HG02763 (cell line): ENCODE data around the gene FRK.
"Not testable (repeated sequence)": the region's sequence is repeated elsewhere in the genome, so short reads cannot be mapped to it uniquely, and the experiment has no call there.

Experiments
- ATAC-seq: cut with Tn5 transposase; IDR thresholded peaks from one replicate; pipeline ENCODE4 v1.9.1; 2021; ENCODE audit warnings: mild to moderate bottlenecking, moderate library complexity; ENCODE audit not compliant: unreplicated experiment

The FRK gene

GRCh38 chr6:116078522-116078921, 17.8 kb upstream of the FRK start:
- no peak for ATAC-seq

GRCh38 chr6:116074732-116075390, 14.2 kb upstream of the FRK start:
- no peak for ATAC-seq

GRCh38 chr6:116073765-116074440, 13.2 kb upstream of the FRK start:
- no peak for ATAC-seq

- ATAC-seq = no peak
Measured at GRCh38 chr6:116072368-116072767, 11.7 kb upstream of the FRK start.

GRCh38 chr6:116070616-116071389, 10.1 kb upstream of the FRK start:
- ATAC-seq = no peak

- ATAC-seq = no peak
Measured at GRCh38 chr6:116070101-116070500, 9.4 kb upstream of the FRK start.

- ATAC-seq = no peak
Measured at GRCh38 chr6:116066789-116067188, 6.1 kb upstream of the FRK start.

GRCh38 chr6:116064666-116065065, 4.0 kb upstream of the FRK start:
- ATAC-seq = no peak

- ATAC-seq = no peak
Measured at GRCh38 chr6:116062496-116062895, 1.8 kb upstream of the FRK start.

- peak; percentile 79 for ATAC-seq
Measured at GRCh38 chr6:116059713-116060571, 749 bp downstream of the FRK start.

GRCh38 chr6:116057766-116058165, 2.9 kb downstream of the FRK start:
- no peak for ATAC-seq

- no peak for ATAC-seq
Measured at GRCh38 chr6:116055513-116055912, 5.2 kb downstream of the FRK start.

- ATAC-seq = no peak
Measured at GRCh38 chr6:116051244-116051643, 9.4 kb downstream of the FRK start.

GRCh38 chr6:116050737-116051136, 10.0 kb downstream of the FRK start:
- no peak for ATAC-seq

GRCh38 chr6:116049321-116049720, 11.4 kb downstream of the FRK start:
- no peak for ATAC-seq

GRCh38 chr6:116047173-116047933, 13.3 kb downstream of the FRK start:
- peak; percentile 93 for ATAC-seq

GRCh38 chr6:116046737-116047136, 14.0 kb downstream of the FRK start:
- ATAC-seq = no peak

- ATAC-seq = not testable (repeated sequence)
Measured at GRCh38 chr6:116046272-116046671, 14.4 kb downstream of the FRK start.

- ATAC-seq = no peak
Measured at GRCh38 chr6:116041934-116042333, 18.8 kb downstream of the FRK start.

GRCh38 chr6:116040993-116041392, 19.7 kb downstream of the FRK start:
- ATAC-seq = no peak
